K562 (cell line): ENCODE measurements around the gene SLC40A1. TPM values are rescaled to one million over a fixed set of nuclear protein-coding genes. Genes with fewer than 3 reads are reported as not detected.
A peak's percentile ranks its signal among the peaks of the same experiment; 100 is the strongest.

Source experiments
- ARHGAP35 ChIP-seq: fragments of 450-650 bp; IDR thresholded peaks from 2 replicates; pipeline ENCODE4 v1.6.1; 2018; ENCODE audit not compliant: partially characterized antibody
- CBFA2T3 ChIP-seq: fragments of 450-650 bp; IDR thresholded peaks from 2 replicates; pipeline ENCODE4 v1.6.1; 2017
- CREM ChIP-seq: IDR thresholded peaks from 2 replicates; pipeline ENCODE4 v1.6.1; 2014; ENCODE audit warnings: antibody characterized with exemption, low read depth
- DIDO1 ChIP-seq: fragments of 450-650 bp; IDR thresholded peaks from 2 replicates; pipeline ENCODE4 v1.6.1; 2016; ENCODE audit warnings: low read depth, missing biosample characterization, missing genetic modification characterization
- MCM3 ChIP-seq: fragments of 450-650 bp; IDR thresholded peaks from 2 replicates; pipeline ENCODE4 v1.6.1; 2016
- MEF2D ChIP-seq: conservative IDR thresholded peaks from 2 replicates; pipeline ENCODE4 v1.6.1; 2016; ENCODE audit warnings: low read depth, missing genetic modification characterization, missing compliant biosample characterization
- MEIS2 ChIP-seq: fragments of 450-650 bp; IDR thresholded peaks from 2 replicates; pipeline ENCODE4 v1.6.1; 2014; ENCODE audit warnings: mild to moderate bottlenecking; ENCODE audit not compliant: partially characterized antibody
- NR3C1 ChIP-seq: sonication (generic); formaldehyde crosslinking; IDR thresholded peaks from 2 replicates; pipeline ENCODE4 v1.8.1; 2022; ENCODE audit warnings: missing genetic modification reagents
- POLR3G ChIP-seq: IDR thresholded peaks from 2 replicates; pipeline ENCODE4 v1.6.1; 2011; ENCODE audit not compliant: insufficient read length, insufficient replicate concordance; ENCODE audit errors: extremely low read depth
- PPARD ChIP-seq: fragments of 250-450 bp; sonication (Bioruptor Pico); IDR thresholded peaks from 2 replicates; pipeline ENCODE4 v1.8.0; 2022; ENCODE audit warnings: inconsistent platforms, mild to moderate bottlenecking, moderate library complexity
- SMARCE1 ChIP-seq: fragments of 450-650 bp; IDR thresholded peaks from 2 replicates; pipeline ENCODE4 v1.7.1; 2016; ENCODE audit warnings: mild to moderate bottlenecking
- TAL1 ChIP-seq: fragments of 450-650 bp; IDR thresholded peaks from 2 replicates; pipeline ENCODE4 v1.6.1; 2016; ENCODE audit warnings: mild to moderate bottlenecking
- THAP7 ChIP-seq: fragments of 250-450 bp; sonication (Bioruptor Pico); IDR thresholded peaks from 2 replicates; pipeline ENCODE4 v1.5.0; 2021
- XRCC3 ChIP-seq: fragments of 450-650 bp; IDR thresholded peaks from 2 replicates; pipeline ENCODE4 v1.6.1; 2017; ENCODE audit warnings: mild to moderate bottlenecking, moderate library complexity
- XRCC4 ChIP-seq: IDR thresholded peaks from one replicate; pipeline ENCODE4 v1.6.1; 2011; ENCODE audit not compliant: insufficient read depth, insufficient read length; ENCODE audit errors: extremely low read depth
- ZKSCAN8 ChIP-seq: fragments of 200-800 bp; sonication (Bioruptor generic); IDR thresholded peaks from 2 replicates; pipeline ENCODE4 v1.6.1; 2016; ENCODE audit warnings: missing genetic modification characterization, missing compliant biosample characterization
- ZNF12 ChIP-seq: sonication (generic); formaldehyde crosslinking; IDR thresholded peaks from 2 replicates; pipeline ENCODE4 v1.4.0; 2020; ENCODE audit warnings: mild to moderate bottlenecking, missing genetic modification reagents
- ZNF23 ChIP-seq: fragments of 250-450 bp; sonication (Bioruptor Pico); IDR thresholded peaks from 2 replicates; pipeline ENCODE4 v1.4.0; 2020; ENCODE audit warnings: mild to moderate bottlenecking
- ZNF311 ChIP-seq: fragments of 250-450 bp; sonication (Bioruptor Pico); IDR thresholded peaks from 2 replicates; pipeline ENCODE4 v1.4.0; 2020; ENCODE audit warnings: mild to moderate bottlenecking, moderate library complexity
- ZNF75A ChIP-seq: fragments of 450-650 bp; formaldehyde crosslinking; IDR thresholded peaks from 2 replicates; pipeline ENCODE4 v1.4.0; 2020; ENCODE audit warnings: mild to moderate bottlenecking
- ZNF785 ChIP-seq: fragments of 250-450 bp; sonication (Bioruptor Pico); IDR thresholded peaks from 2 replicates; pipeline ENCODE4 v1.4.0; 2020; ENCODE audit warnings: mild to moderate bottlenecking
- polyA plus RNA-seq, 8 experiments: library from polyadenylated mRNA; depleted of rRNA in 4 of 8; stranded (reverse) in 5 of 8; unstranded in 3 of 8; fragments of >200 nt; fragmentation: Nextera tagmentation in 2 of 8; fragmentation: Illumina TruSeq in 1 of 8; extraction: Ambion mirVana in 2 of 8; extraction: Trizol in 1 of 8; gene quantifications; 2 replicates each; pipeline versions ENCODE4 v1.2.1 to v1.2.3, GENCODE V29; 2011 to 2014; ENCODE audit warnings: inconsistent platforms in 1 of 8, missing spikeins in 1 of 8
- total RNA-seq, 7 experiments: library from RNA; depleted of rRNA in 6 of 7; stranded (reverse); fragments of >200 nt in 6 of 7; fragmentation: Illumina TruSeq in 2 of 7; extraction: Trizol in 2 of 7; gene quantifications; 2 replicates each; pipeline versions ENCODE4 v1.2.1 to v1.2.3, GENCODE V29; 2011 to 2021; ENCODE audit warnings: low replicate concordance in 1 of 7
- TF ChIP-seq, protein P1 (sequence below): fragments of 250-450 bp; sonication (Bioruptor Pico); IDR thresholded peaks from 2 replicates; pipeline ENCODE4 v1.8.0; 2021; ENCODE audit warnings: moderate library complexity, mild to moderate bottlenecking, inconsistent platforms
- TF ChIP-seq, protein P2 (sequence below): sonication (generic); formaldehyde crosslinking; IDR thresholded peaks from 2 replicates; pipeline ENCODE4 v1.8.1; 2023; ENCODE audit warnings: mild to moderate bottlenecking, missing genetic modification reagents
- TF ChIP-seq, protein P3 (sequence below): fragments of 250-450 bp; sonication (Bioruptor Pico); IDR thresholded peaks from 2 replicates; pipeline ENCODE4 v1.5.0; 2020; ENCODE audit warnings: mild to moderate bottlenecking, borderline replicate concordance

The SLC40A1 gene
- total and polyA plus RNA-seq, 9 of the 15 experiments (the other 6 are each of a cell fraction or from before 2014, with no cell fraction given), result 42.2 to 95.9 (median 54.9) TPM

DNA sequence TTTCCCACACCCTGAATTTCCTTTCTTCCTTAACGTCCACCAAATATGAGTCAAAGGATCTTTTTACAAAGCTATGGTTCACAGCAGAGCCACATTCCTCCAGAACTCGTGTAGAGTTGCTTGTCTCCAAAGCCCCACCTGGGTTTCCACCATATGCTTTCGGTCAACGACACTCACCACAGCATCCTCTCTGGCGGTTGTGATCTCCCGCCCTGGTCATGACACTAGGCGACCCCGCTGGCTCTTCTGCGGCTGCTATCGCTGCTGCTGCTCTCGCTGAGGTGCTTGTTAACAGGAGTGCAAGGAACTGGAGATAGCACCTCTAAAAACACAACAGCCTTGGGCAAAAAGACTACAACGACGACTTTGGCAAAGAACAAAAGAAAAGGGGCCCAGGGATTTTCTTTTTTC is 340 bp downstream of the SLC40A1 start (continued):
- TF ChIP-seq, protein P1, sequence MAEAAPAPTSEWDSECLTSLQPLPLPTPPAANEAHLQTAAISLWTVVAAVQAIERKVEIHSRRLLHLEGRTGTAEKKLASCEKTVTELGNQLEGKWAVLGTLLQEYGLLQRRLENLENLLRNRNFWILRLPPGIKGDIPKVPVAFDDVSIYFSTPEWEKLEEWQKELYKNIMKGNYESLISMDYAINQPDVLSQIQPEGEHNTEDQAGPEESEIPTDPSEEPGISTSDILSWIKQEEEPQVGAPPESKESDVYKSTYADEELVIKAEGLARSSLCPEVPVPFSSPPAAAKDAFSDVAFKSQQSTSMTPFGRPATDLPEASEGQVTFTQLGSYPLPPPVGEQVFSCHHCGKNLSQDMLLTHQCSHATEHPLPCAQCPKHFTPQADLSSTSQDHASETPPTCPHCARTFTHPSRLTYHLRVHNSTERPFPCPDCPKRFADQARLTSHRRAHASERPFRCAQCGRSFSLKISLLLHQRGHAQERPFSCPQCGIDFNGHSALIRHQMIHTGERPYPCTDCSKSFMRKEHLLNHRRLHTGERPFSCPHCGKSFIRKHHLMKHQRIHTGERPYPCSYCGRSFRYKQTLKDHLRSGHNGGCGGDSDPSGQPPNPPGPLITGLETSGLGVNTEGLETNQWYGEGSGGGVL, result no peak
- TF ChIP-seq XRCC4 (no peak), ZNF75A (CRISPR knock-in tag) (no peak), ARHGAP35 (no peak), MEIS2 (no peak), ZNF12 (CRISPR knock-in tag) (no peak), DIDO1 (tag) (no peak), ZNF311 (CRISPR knock-in tag) (no peak), ZKSCAN8 (CRISPR knock-in tag) (no peak), ZNF785 (CRISPR knock-in tag) (no peak), CBFA2T3 (peak; percentile 57), MCM3 (no peak), POLR3G (no peak), XRCC3 (no peak), PPARD (CRISPR knock-in tag) (no peak), SMARCE1 (0 out of 2 replicates have a peak, but pooled peaks have one; percentile 13), TAL1 (no peak; the same call in 1 of the 2 replicates), NR3C1 (CRISPR knock-in tag) (no peak), ZNF23 (CRISPR knock-in tag) (no peak), MEF2D (tag) (no peak), CREM (no peak), THAP7 (no peak)
- TF ChIP-seq, protein P2, sequence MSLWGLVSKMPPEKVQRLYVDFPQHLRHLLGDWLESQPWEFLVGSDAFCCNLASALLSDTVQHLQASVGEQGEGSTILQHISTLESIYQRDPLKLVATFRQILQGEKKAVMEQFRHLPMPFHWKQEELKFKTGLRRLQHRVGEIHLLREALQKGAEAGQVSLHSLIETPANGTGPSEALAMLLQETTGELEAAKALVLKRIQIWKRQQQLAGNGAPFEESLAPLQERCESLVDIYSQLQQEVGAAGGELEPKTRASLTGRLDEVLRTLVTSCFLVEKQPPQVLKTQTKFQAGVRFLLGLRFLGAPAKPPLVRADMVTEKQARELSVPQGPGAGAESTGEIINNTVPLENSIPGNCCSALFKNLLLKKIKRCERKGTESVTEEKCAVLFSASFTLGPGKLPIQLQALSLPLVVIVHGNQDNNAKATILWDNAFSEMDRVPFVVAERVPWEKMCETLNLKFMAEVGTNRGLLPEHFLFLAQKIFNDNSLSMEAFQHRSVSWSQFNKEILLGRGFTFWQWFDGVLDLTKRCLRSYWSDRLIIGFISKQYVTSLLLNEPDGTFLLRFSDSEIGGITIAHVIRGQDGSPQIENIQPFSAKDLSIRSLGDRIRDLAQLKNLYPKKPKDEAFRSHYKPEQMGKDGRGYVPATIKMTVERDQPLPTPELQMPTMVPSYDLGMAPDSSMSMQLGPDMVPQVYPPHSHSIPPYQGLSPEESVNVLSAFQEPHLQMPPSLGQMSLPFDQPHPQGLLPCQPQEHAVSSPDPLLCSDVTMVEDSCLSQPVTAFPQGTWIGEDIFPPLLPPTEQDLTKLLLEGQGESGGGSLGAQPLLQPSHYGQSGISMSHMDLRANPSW (CRISPR knock-in tag), result no peak
- TF ChIP-seq, protein P3, sequence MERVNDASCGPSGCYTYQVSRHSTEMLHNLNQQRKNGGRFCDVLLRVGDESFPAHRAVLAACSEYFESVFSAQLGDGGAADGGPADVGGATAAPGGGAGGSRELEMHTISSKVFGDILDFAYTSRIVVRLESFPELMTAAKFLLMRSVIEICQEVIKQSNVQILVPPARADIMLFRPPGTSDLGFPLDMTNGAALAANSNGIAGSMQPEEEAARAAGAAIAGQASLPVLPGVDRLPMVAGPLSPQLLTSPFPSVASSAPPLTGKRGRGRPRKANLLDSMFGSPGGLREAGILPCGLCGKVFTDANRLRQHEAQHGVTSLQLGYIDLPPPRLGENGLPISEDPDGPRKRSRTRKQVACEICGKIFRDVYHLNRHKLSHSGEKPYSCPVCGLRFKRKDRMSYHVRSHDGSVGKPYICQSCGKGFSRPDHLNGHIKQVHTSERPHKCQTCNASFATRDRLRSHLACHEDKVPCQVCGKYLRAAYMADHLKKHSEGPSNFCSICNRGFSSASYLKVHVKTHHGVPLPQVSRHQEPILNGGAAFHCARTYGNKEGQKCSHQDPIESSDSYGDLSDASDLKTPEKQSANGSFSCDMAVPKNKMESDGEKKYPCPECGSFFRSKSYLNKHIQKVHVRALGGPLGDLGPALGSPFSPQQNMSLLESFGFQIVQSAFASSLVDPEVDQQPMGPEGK (CRISPR knock-in tag), result no peak
